GM19035 (cell line): ENCODE results near the gene RTL1.

Experiments
- ATAC-seq: cut with Tn5 transposase; IDR thresholded peaks from one replicate; pipeline ENCODE4 v1.9.1; 2021; ENCODE audit not compliant: unreplicated experiment

RTL1 gene

GRCh38 chr14:100851946-100852620, 51.4 kb downstream of the RTL1 start:
- ATAC-seq: no peak

- ATAC-seq: no peak
Measured at GRCh38 chr14:100851586-100851916, 52.0 kb downstream of the RTL1 start.

GRCh38 chr14:100850841-100851585, 52.5 kb downstream of the RTL1 start:
- ATAC-seq: no peak

GRCh38 chr14:100849115-100849781, 54.3 kb downstream of the RTL1 start:
- ATAC-seq: no peak

GRCh38 chr14:100846309-100846859, 57.1 kb downstream of the RTL1 start:
- no peak for ATAC-seq

GRCh38 chr14:100845341-100845740, 58.2 kb downstream of the RTL1 start:
- no peak for ATAC-seq

GRCh38 chr14:100844846-100845245, 58.7 kb downstream of the RTL1 start:
- ATAC-seq: no peak

GRCh38 chr14:100844421-100844820, 59.1 kb downstream of the RTL1 start:
- ATAC-seq: no peak

- ATAC-seq: no peak
Measured at GRCh38 chr14:100844082-100844408, 59.5 kb downstream of the RTL1 start.

- ATAC-seq: no peak
Measured at GRCh38 chr14:100842799-100843198, 60.7 kb downstream of the RTL1 start.

- no peak for ATAC-seq
Measured at GRCh38 chr14:100841761-100842403, 61.6 kb downstream of the RTL1 start.

GRCh38 chr14:100841066-100841760, 62.3 kb downstream of the RTL1 start:
- ATAC-seq: no peak

- no peak for ATAC-seq
Measured at GRCh38 chr14:100840286-100841065, 63.0 kb downstream of the RTL1 start.

- no peak for ATAC-seq
Measured at GRCh38 chr14:100839681-100840111, 63.8 kb downstream of the RTL1 start.

- no peak for ATAC-seq
Measured at GRCh38 chr14:100839315-100839585, 64.3 kb downstream of the RTL1 start.

GRCh38 chr14:100838493-100839314, 64.8 kb downstream of the RTL1 start:
- no peak for ATAC-seq

GRCh38 chr14:100837805-100838350, 65.6 kb downstream of the RTL1 start:
- ATAC-seq: no peak

GRCh38 chr14:100836941-100837804, 66.3 kb downstream of the RTL1 start:
- ATAC-seq: no peak
